GM18508 (cell line): Measurements from ENCODE around the gene CDH12.
"Not testable (repeated sequence)": the region's sequence is repeated elsewhere in the genome, so short reads cannot be mapped to it uniquely, and the experiment has no call there.

Experiments used
- ATAC-seq: cut with Tn5 transposase; IDR thresholded peaks from one replicate; pipeline ENCODE4 v1.9.1; 2021; ENCODE audit warnings: moderate number of reproducible peaks; ENCODE audit not compliant: insufficient read depth, unreplicated experiment

Gene CDH12

GRCh38 chr5:22776285-22776684 lies 76.9 kb downstream of the CDH12 start:
- no peak for ATAC-seq

- ATAC-seq, result not testable (repeated sequence)
These were observed 78.9 kb downstream of the CDH12 start for GRCh38 chr5:22774214-22774613.

GRCh38 chr5:22764736-22765135 lies 88.4 kb downstream of the CDH12 start:
- no peak for ATAC-seq

DNA sequence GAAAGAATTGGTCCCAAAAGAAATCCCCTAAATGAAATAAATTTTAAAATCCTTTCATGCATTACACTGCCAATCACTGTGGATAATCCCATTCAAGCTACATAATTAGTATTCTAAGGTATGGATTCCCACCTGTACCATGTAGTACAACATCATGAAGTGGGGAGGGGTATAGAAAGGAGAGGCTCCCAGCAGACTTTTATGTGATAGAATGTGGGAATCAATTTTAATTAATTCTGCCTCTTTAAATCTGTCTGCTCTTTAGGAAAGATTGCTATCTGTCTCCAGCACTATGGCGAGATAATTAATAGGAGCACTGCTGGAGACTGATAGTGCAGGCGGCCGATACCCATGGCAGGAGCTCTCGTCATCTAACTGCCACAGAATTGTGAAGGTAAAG lies 95.4 kb downstream of the CDH12 start:
- ATAC-seq, result no peak

DNA sequence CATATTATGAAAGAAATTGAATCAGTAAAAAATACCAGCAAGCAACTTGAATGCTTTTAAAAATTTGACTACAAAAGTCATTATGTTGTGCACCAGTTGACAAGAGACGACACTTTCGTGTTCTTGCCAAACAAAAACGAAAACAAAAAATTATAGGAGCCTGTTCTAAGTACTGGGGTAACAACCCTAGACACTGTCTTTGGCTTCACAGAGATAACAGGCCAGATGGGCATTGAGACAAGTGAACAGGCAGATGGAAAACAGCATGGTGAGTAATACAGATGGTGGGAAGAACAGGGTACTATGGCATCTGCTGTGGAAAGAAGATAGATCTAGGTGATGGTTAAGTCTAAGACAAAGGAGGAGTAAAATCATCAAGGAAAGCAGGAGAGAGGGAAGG lies 99.0 kb downstream of the CDH12 start:
- ATAC-seq, result no peak

GRCh38 chr5:22751536-22751935 lies 101.6 kb downstream of the CDH12 start:
- ATAC-seq, result no peak

GRCh38 chr5:22736443-22737003 lies 116.6 kb downstream of the CDH12 start:
- no peak for ATAC-seq

DNA sequence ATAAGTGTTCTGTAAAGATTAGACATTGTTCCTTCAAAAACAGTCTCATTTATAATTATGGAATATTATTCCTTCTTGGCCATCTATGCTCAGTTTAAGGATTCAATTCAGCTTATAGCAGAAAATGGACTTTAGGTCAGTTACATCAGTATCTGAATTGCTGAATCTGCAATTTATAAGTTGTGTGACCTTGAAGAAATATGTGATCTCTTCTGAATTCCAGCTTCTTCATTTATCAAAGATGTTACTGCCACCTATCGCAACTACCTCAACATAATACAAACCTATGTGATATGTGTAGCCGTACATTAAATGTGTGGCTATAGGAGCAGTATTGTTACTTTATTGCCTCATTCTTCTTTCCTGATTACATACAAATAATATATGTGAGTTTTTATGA lies 118.2 kb downstream of the CDH12 start:
- ATAC-seq, result no peak

DNA sequence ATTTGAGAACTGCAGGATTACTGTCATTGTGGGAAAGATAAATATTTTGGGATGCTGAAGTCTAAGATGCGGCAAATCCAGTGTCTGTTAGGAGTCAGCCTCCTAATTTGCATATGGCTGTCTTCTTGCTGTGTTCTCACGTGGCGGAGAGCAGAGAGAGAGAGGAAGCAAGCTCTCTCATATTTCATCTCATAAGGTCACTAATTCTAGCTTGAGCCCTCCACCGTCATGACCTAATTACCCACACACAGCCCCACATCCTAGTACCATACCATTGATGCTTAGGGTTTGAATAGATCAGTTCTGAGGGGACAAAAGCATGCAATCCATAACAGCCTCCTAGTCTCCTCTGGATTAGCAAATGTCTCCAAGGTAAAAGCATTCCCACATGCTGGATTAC lies 124.5 kb downstream of the CDH12 start:
- no peak for ATAC-seq

DNA sequence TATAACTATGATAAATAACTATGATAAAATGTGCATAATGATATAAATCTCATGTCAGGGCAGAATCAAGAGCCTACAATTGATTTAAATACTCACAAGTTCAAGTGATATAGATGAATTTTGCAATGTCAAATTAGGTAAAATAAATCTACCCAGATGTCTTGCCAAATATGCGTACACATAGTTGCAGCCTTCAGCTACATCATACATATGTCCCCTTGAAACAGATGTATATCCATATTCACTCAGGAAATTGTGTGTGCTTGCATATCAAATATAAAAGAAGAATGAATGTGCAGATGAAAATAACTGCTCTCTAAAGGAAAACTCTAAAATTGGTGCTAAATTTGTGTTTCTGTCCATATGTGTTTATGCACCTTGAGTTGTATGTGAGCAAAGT lies 130.7 kb downstream of the CDH12 start:
- no peak for ATAC-seq

DNA sequence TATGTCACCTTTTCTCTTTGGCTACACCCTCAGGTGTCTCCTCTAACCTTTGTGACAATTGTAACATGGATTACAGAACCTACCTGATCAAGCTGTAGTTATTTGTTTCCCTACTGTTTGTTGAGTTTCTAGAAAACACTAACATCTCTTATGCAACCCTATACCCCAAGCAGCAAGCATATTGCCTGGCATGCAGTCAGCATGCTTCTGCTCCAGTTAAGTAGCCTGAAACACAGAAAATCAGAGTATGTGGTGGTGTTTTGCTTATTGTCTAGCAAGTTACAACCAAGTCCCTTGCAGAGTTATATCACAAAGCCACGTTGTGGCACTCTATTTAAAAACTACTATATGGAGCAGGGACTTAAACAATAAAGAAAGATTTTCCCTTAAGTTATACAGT lies 131.1 kb downstream of the CDH12 start:
- no peak for ATAC-seq

DNA sequence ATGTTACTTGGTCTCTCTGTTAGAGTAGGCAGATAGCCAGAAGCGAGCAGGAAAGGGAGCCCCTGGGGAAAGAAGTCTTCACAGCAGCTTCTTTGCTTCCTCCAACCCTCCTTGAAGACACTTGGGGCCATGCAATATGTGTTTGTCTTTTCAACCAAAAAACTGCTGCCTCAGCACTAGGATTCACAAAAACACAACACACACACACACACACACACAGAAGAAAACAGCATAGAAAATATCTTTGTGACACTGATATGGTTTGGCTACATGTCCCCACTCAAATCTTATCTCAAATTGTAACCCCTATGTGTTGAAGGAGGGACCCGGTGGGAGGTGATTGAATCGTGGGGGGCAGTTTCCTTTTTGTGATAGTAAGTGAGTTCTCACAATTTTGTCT lies 133.3 kb downstream of the CDH12 start:
- ATAC-seq, result no peak

GRCh38 chr5:22710660-22711059 lies 142.5 kb downstream of the CDH12 start:
- ATAC-seq, result no peak

DNA sequence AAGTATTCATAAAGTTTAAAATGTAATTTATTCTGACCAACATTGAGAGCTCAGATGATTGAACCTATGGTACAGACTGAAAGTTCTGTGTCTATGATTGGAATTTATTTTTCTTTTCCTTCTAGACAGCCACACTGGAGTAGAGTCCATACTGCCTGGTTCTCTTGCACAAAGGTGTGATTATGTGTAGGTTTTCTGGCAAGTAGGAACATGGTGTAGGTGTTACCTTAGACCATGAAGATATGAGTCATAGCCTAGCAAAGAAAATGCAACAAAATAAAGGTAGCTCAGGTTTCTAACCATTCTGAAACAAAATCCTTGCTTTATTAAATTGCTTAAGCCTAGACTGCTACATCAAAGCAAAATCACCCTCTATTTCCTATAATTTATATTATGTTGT lies 143.4 kb downstream of the CDH12 start:
- no peak for ATAC-seq

GRCh38 chr5:22708770-22709328 lies 144.3 kb downstream of the CDH12 start:
- ATAC-seq, result no peak

- ATAC-seq, result no peak
These were observed 146.2 kb downstream of the CDH12 start for GRCh38 chr5:22706901-22707300.

DNA sequence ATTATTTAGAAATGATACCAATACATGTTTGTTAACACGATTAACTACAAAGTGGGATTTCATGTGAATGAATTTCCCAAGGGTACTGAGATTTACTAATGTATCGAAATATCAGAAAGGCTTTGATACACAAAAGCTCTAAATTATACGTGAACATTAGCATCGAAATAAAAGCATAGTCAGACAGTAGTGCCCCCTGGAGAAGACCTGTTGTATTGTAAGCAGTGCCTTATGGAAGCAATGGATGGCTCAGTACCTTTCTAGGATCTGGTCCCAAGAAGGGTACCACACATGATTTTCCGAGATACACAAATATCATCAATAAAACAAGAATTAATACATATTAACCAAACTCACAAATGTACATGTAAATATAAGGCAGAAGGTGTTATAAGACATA lies 153.8 kb downstream of the CDH12 start:
- no peak for ATAC-seq

DNA sequence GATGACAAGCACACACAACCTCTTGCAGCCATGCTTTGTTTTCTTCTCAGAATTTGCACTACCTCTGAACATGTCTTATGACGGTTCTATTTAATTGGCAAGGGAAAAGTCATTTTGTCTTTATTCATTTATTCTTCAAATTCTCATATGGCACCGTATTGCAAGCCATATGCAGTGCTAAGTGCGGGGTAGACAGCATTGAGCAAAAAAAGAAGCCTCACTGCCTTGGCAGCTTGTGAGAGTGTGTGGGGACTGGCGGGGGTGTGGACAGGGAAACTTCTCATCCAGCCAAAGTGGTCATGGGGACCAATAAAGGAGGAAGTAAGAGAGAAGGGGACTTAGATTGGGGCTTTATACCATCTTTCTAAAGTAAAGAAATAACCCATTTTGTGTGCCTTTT lies 160.0 kb downstream of the CDH12 start:
- ATAC-seq, result no peak

- ATAC-seq, result no peak
These were observed 170.1 kb downstream of the CDH12 start for GRCh38 chr5:22683050-22683449.

GRCh38 chr5:22678886-22679285 lies 174.3 kb downstream of the CDH12 start:
- no peak for ATAC-seq

- no peak for ATAC-seq
These were observed 180.0 kb downstream of the CDH12 start for GRCh38 chr5:22673131-22673530.

GRCh38 chr5:22669345-22669744 lies 183.8 kb downstream of the CDH12 start:
- no peak for ATAC-seq

DNA sequence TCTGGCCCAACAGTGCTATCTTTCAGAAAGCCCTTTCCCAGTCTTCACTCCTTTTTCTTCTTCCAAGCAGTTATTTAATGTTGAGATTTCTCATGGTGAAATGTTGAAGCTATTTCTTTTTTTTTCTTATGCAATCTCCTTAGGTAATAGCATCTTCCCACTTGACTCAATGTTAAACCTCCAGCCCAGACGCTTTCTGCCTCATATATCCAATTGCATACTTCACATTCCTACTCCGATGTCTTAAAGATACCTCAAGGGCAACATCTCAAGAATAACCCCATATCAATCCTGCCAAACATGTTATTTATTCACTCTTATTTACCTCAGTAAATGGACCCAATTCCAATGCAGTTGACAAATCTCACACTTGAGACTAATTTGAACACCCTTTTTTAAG lies 187.3 kb downstream of the CDH12 start:
- ATAC-seq, result no peak
